Vagina (tissue), 2 donors: ENCODE data around the gene FCHO2. TPM values are rescaled to one million over a fixed set of nuclear protein-coding genes. Genes with fewer than 3 reads are reported as not detected.
"Not testable (repeated sequence)": the region's sequence is repeated elsewhere in the genome, so short reads cannot be mapped to it uniquely, and the experiment has no call there.

Experiments used
- DNase-seq, 2 donors: peaks; one replicate each; pipeline ENCODE4 v3.0.0-alpha.2; 2017; ENCODE audit errors: extremely low spot score in 2 of 2
- H3K27ac ChIP-seq: fragments of 200-600 bp; sonication (generic); one replicate; pipeline ENCODE4 v1.5.1; 2019
- H3K27me3 ChIP-seq: fragments of 200-600 bp; sonication (generic); one replicate; pipeline ENCODE4 v1.5.1; 2019
- H3K36me3 ChIP-seq, 2 donors: fragments of 200-600 bp; sonication (generic); one replicate each; pipeline ENCODE4 v1.5.1; 2017 to 2019
- H3K4me1 ChIP-seq: fragments of 200-600 bp; sonication (generic); one replicate; pipeline ENCODE4 v1.5.1; 2019
- H3K4me3 ChIP-seq, 2 donors: fragments of 200-600 bp; sonication (generic); 1 replicate in 1 of 2; 2 replicates in 1 of 2; pipeline ENCODE4 v1.5.1; 2016 to 2019
- H3K9me3 ChIP-seq: fragments of 200-600 bp; sonication (generic); one replicate; pipeline ENCODE4 v1.5.1; 2019
- CTCF ChIP-seq, 3 experiments: fragments of 450-650 bp in 2 of 3; fragments of 200-600 bp in 1 of 3; sonication (generic) in 1 of 3; IDR thresholded peaks; one replicate each; pipeline ENCODE4 v1.5.1; 2017 to 2019; ENCODE audit warnings: antibody characterized with exemption in 3 of 3, mild to moderate bottlenecking in 2 of 3, moderate library complexity in 2 of 3
- POLR2A ChIP-seq, 2 donors: fragments of 450-650 bp; IDR thresholded peaks; one replicate each; pipeline ENCODE4 v1.6.1; 2017; ENCODE audit warnings: antibody characterized with exemption in 2 of 2, mild to moderate bottlenecking in 2 of 2, moderate library complexity in 2 of 2
- POLR2AphosphoS5 ChIP-seq, 2 donors: sonication (generic); formaldehyde crosslinking; IDR thresholded peaks; one replicate each; pipeline ENCODE4 v1.9.0; 2017; ENCODE audit warnings: antibody characterized with exemption in 2 of 2, mild to moderate bottlenecking in 2 of 2, low read depth in 1 of 2; ENCODE audit not compliant: insufficient read depth in 1 of 2
- intact Hi-C: fragments of 100-400 bp; cut with DNase I; formaldehyde crosslinking; loops from one replicate; pipeline ENCODE4 v1.15.1; 2023
- total RNA-seq: library from RNA; depleted of rRNA; stranded (reverse); fragments of >200 nt; gene quantifications from one replicate; pipeline ENCODE4 v1.2.3, GENCODE V29; 2016

FCHO2 gene
- total RNA-seq, 1 donor from 2014 or later, result 32.9 TPM

GRCh38 chr5:73005886-73006285, 50.0 kb downstream of the FCHO2 start:
- no peak overlapping the region for H3K4me3 ChIP-seq
- TF ChIP-seq POLR2AphosphoS5 (IDR thresholded peaks at IDR 0.05; ENCODE audit: insufficient read depth in 1 of 2, low read depth in 1 of 2), result no peak
- intact Hi-C loops, result no loop called here

GRCh38 chr5:73007051-73007450, 51.2 kb downstream of the FCHO2 start:
- Histone ChIP-seq H3K4me3 (no peak overlapping the region), H3K36me3 (peaks cover 0 to 9% of the 10 kb centered on the region in 2 donors), H3K9me3 (no peaks in the 10 kb centered on the region), H3K27me3 (no peaks in the 10 kb centered on the region), H3K27ac (no peak overlapping the region), H3K4me1 (no peaks in the 10 kb centered on the region)
- no peak for TF ChIP-seq POLR2A (IDR thresholded peaks at IDR 0.05)
- TF ChIP-seq POLR2AphosphoS5 (IDR thresholded peaks at IDR 0.05; ENCODE audit: insufficient read depth in 1 of 2, low read depth in 1 of 2), result no peak
- TF ChIP-seq CTCF (IDR thresholded peaks at IDR 0.05), result no peak
- intact Hi-C loops, result no loop called here
- DNase-seq, result no peak

More at GRCh38 chr5:73005886-73006285, 50.0 kb downstream of the FCHO2 start:
- no peak overlapping the region for H3K27ac ChIP-seq
- H3K36me3 ChIP-seq, result peaks cover 0 to 5% of the 10 kb centered on the region in 2 donors
- H3K4me1 ChIP-seq, result no peaks in the 10 kb centered on the region
- no peak for DNase-seq
- H3K9me3 ChIP-seq, result no peaks in the 10 kb centered on the region
- H3K27me3 ChIP-seq, result no peaks in the 10 kb centered on the region

GRCh38 chr5:73008831-73009230, 53.0 kb downstream of the FCHO2 start:
- Histone ChIP-seq H3K4me3 (no peak overlapping the region), H3K36me3 (peaks cover 0 to 9% of the 10 kb centered on the region in 2 donors), H3K27me3 (no peaks in the 10 kb centered on the region), H3K9me3 (no peaks in the 10 kb centered on the region), H3K27ac (no peak overlapping the region), H3K4me1 (no peaks in the 10 kb centered on the region)
- TF ChIP-seq POLR2AphosphoS5 (IDR thresholded peaks at IDR 0.05; ENCODE audit: insufficient read depth in 1 of 2, low read depth in 1 of 2), result no peak
- TF ChIP-seq CTCF (IDR thresholded peaks at IDR 0.05), result no peak
- no peak for TF ChIP-seq POLR2A (IDR thresholded peaks at IDR 0.05)
- DNase-seq, result no peak
- intact Hi-C loops, result no loop called here

GRCh38 chr5:73011612-73012011, 55.8 kb downstream of the FCHO2 start:
- H3K27ac ChIP-seq, H3K27me3 ChIP-seq, intact Hi-C loops: not testable (repeated sequence)

GRCh38 chr5:73018892-73019291, 63.1 kb downstream of the FCHO2 start:
- intact Hi-C loops, result no loop called here
- no peak overlapping the region for H3K27ac ChIP-seq

More at GRCh38 chr5:73011612-73012011, 55.8 kb downstream of the FCHO2 start:
- H3K4me1 ChIP-seq, H3K9me3 ChIP-seq, DNase-seq, H3K36me3 ChIP-seq, H3K4me3 ChIP-seq: not testable (repeated sequence)

GRCh38 chr5:73019766-73020165, 63.9 kb downstream of the FCHO2 start:
- no peak overlapping the region for H3K27ac ChIP-seq
- no peak overlapping the region for H3K4me3 ChIP-seq
- peaks cover 17% of the 10 kb centered on the region for H3K4me1 ChIP-seq
- H3K27me3 ChIP-seq, result no peaks in the 10 kb centered on the region
- H3K36me3 ChIP-seq, result peaks cover 0 to 3% of the 10 kb centered on the region in 2 donors
- intact Hi-C loops, result no loop called here
- H3K9me3 ChIP-seq, result no peaks in the 10 kb centered on the region
- DNase-seq, result no peak
- TF ChIP-seq CTCF (IDR thresholded peaks at IDR 0.05) (no peak), POLR2A (IDR thresholded peaks at IDR 0.05) (no peak), POLR2AphosphoS5 (IDR thresholded peaks at IDR 0.05; ENCODE audit: insufficient read depth in 1 of 2, low read depth in 1 of 2) (no peak)

More at GRCh38 chr5:73018892-73019291, 63.1 kb downstream of the FCHO2 start:
- H3K36me3 ChIP-seq, result peaks cover 0 to 3% of the 10 kb centered on the region in 2 donors
- DNase-seq, result no peak
- no peaks in the 10 kb centered on the region for H3K9me3 ChIP-seq
- no peak overlapping the region for H3K4me3 ChIP-seq
- TF ChIP-seq POLR2AphosphoS5 (IDR thresholded peaks at IDR 0.05; ENCODE audit: insufficient read depth in 1 of 2, low read depth in 1 of 2), result no peak
- H3K27me3 ChIP-seq, result no peaks in the 10 kb centered on the region
- H3K4me1 ChIP-seq, result peaks cover 17% of the 10 kb centered on the region
